HCT116 (cell line): ENCODE data around the gene JCHAIN. TPM values are rescaled to one million over a fixed set of nuclear protein-coding genes. Genes with fewer than 3 reads are reported as not detected.

Experiments used
- ATAC-seq: fragments of 200-7000 bp; cut with Tn5 transposase; 2 replicates; pipeline ENCODE4 v1.9.1; 2020; ENCODE audit warnings: mild to moderate bottlenecking, moderate library complexity
- BruUV-seq: library from RNA; stranded (reverse); fragments of 400-500 nt; replicated peaks from 2 replicates; lab custom pipeline; 2021; lab: Mats Ljungman, UMichigan
- CTCF ChIA-PET: fragments of 300-600 bp; sonication (Branson Sonifier 250); formaldehyde crosslinking; loops from one replicate; lab custom pipeline; 2021; ENCODE audit warnings: antibody characterized with exemption; lab: Charles Lee
- POLR2A ChIA-PET: fragments of 300-600, 350-600 bp; sonication (Branson Sonifier 250); formaldehyde crosslinking; loops from one replicate; lab custom pipeline; 2021; ENCODE audit warnings: antibody characterized with exemption; lab: Charles Lee
- RAD21 ChIA-PET, 2 experiments: fragments of 300-600 bp; sonication (Branson Sonifier 250); formaldehyde crosslinking; loops; one replicate each; lab custom pipeline; 2023; ENCODE audit warnings: low total read pairs in 2 of 2; ENCODE audit not compliant: uncharacterized antibody in 2 of 2, unreplicated experiment in 2 of 2, low non-redundant PET in 1 of 2; lab: Charles Lee
- DNase-seq: peaks from one replicate; pipeline ENCODE4 v3.0.0-alpha.2; 2010; ENCODE audit warnings: low read depth, low spot score
- H2AFZ ChIP-seq: fragments of 200-600 bp; shearing (Covaris generic), sonication (generic); 2 replicates; pipeline ENCODE4 v1.6.1; 2017; ENCODE audit warnings: low read depth, mixed run types, mixed read lengths, antibody characterized with exemption, low read length; ENCODE audit not compliant: poor library complexity, severe bottlenecking
- H3K27ac ChIP-seq: 2 replicates; pipeline ENCODE4 v1.5.1; 2012; ENCODE audit warnings: low read depth, low read length
- H3K27me3 ChIP-seq: fragments of 200-600 bp; sonication (generic); 2 replicates; pipeline ENCODE4 v1.6.1; 2016; ENCODE audit warnings: mixed run types, low read length, mixed read lengths; ENCODE audit not compliant: insufficient read depth
- H3K36me3 ChIP-seq, 2 experiments: fragments of 200-500 bp in 1 of 2; fragments of 200-600 bp in 1 of 2; sonication (Bioruptor generic) in 1 of 2; sonication (generic) in 1 of 2; 2 replicates each; pipeline versions ENCODE4 v1.5.1 to v1.6.1; 2014 to 2016; ENCODE audit warnings: low read length in 2 of 2, inconsistent platforms in 1 of 2, mixed read lengths in 1 of 2, mixed run types in 1 of 2; ENCODE audit not compliant: insufficient read depth in 2 of 2, control insufficient read depth in 1 of 2
- H3K4me1 ChIP-seq, 2 experiments: fragments of 200-600 bp in 1 of 2; sonication (generic) in 1 of 2; 2 replicates each; pipeline versions ENCODE4 v1.5.1 to v1.6.1; 2012 to 2017; ENCODE audit warnings: low read length in 2 of 2, inconsistent platforms in 1 of 2, mild to moderate bottlenecking in 1 of 2, mixed read lengths in 1 of 2, mixed run types in 1 of 2, moderate library complexity in 1 of 2; ENCODE audit not compliant: insufficient read depth in 2 of 2, control insufficient read depth in 1 of 2
- H3K4me2 ChIP-seq: fragments of 200-600 bp; sonication (generic); 2 replicates; pipeline ENCODE4 v1.6.1; 2017; ENCODE audit warnings: mixed run types, low read length, mixed read lengths
- H3K4me3 ChIP-seq, 2 experiments: fragments of 200-600 bp in 1 of 2; sonication (generic) in 1 of 2; replicated peaks in 1 of 2; 2 replicates each; pipeline ENCODE4 v1.5.1; 2011 to 2016; ENCODE audit warnings: low read length in 2 of 2, control low read depth in 1 of 2, low read depth in 1 of 2, mild to moderate bottlenecking in 1 of 2, mixed read lengths in 1 of 2, mixed run types in 1 of 2
- H3K79me2 ChIP-seq: fragments of 200-600 bp; sonication (generic); 2 replicates; pipeline ENCODE4 v1.6.1; 2017; ENCODE audit warnings: mild to moderate bottlenecking, mixed run types, low read length, moderate library complexity, mixed read lengths; ENCODE audit not compliant: insufficient read depth
- H3K9ac ChIP-seq: fragments of 200-600 bp; sonication (generic); 2 replicates; pipeline ENCODE4 v1.6.1; 2016; ENCODE audit warnings: low read length, mixed read lengths
- H3K9me2 ChIP-seq: fragments of 200-600 bp; sonication (generic), shearing (Covaris generic); 2 replicates; pipeline ENCODE4 v1.6.1; 2017; ENCODE audit warnings: mixed run types, mild to moderate bottlenecking, moderate library complexity; ENCODE audit not compliant: insufficient read depth
- H3K9me3 ChIP-seq, 2 experiments: fragments of 200-500 bp in 1 of 2; fragments of 200-600 bp in 1 of 2; sonication (Bioruptor generic) in 1 of 2; sonication (generic) in 1 of 2; 2 replicates each; pipeline ENCODE4 v1.6.1; 2014 to 2017; ENCODE audit warnings: low read length in 2 of 2, mixed read lengths in 2 of 2, inconsistent platforms in 1 of 2, low read depth in 1 of 2, mild to moderate bottlenecking in 1 of 2, mixed run types in 1 of 2, moderate library complexity in 1 of 2; ENCODE audit not compliant: control insufficient read depth in 1 of 2, insufficient read depth in 1 of 2
- H4K20me1 ChIP-seq: fragments of 200-600 bp; sonication (generic), shearing (Covaris generic); 2 replicates; pipeline ENCODE4 v1.6.1; 2017; ENCODE audit warnings: mixed run types, mild to moderate bottlenecking, moderate library complexity; ENCODE audit not compliant: insufficient read depth
- CBX3 ChIP-seq: IDR thresholded peaks from 2 replicates; pipeline ENCODE4 v1.6.1; 2012; ENCODE audit warnings: low read depth
- CEBPB ChIP-seq: IDR thresholded peaks from 2 replicates; pipeline ENCODE4 v1.6.1; 2012; ENCODE audit warnings: low read depth
- CTCF ChIP-seq, 3 experiments: fragments of 200-600 bp in 1 of 3; sonication (generic) in 1 of 3; IDR thresholded peaks in 2 of 3; conservative IDR thresholded peaks in 1 of 3; 2 replicates each; pipeline ENCODE4 v1.5.1; 2012 to 2017; ENCODE audit warnings: low read depth in 2 of 3, low read length in 2 of 3, antibody characterized with exemption in 1 of 3, borderline replicate concordance in 1 of 3, control low read depth in 1 of 3, mild to moderate bottlenecking in 1 of 3, mixed read lengths in 1 of 3, mixed run types in 1 of 3, moderate library complexity in 1 of 3; ENCODE audit not compliant: insufficient read depth in 1 of 3
- EZH2 ChIP-seq: fragments of 200-600 bp; sonication (generic); IDR thresholded peaks from 2 replicates; pipeline ENCODE4 v1.6.1; 2017; ENCODE audit warnings: antibody characterized with exemption, mixed run types
- EZH2phosphoT487 ChIP-seq: fragments of 200-600 bp; IDR thresholded peaks from 2 replicates; pipeline ENCODE4 v1.6.1; 2018; ENCODE audit warnings: antibody characterized with exemption, borderline replicate concordance
- FOSL1 ChIP-seq: IDR thresholded peaks from 2 replicates; pipeline ENCODE4 v1.6.1; 2012; ENCODE audit warnings: low read depth
- JUND ChIP-seq: IDR thresholded peaks from 2 replicates; pipeline ENCODE4 v1.6.1; 2012
- POLR2AphosphoS5 ChIP-seq: IDR thresholded peaks from 2 replicates; pipeline ENCODE4 v1.6.1; 2011; ENCODE audit warnings: mild to moderate bottlenecking, low read depth, low read length, moderate library complexity
- RAD21 ChIP-seq: IDR thresholded peaks from 2 replicates; pipeline ENCODE4 v1.6.1; 2012; ENCODE audit warnings: low read depth, mild to moderate bottlenecking
- SIN3A ChIP-seq: IDR thresholded peaks from 2 replicates; pipeline ENCODE4 v1.6.1; 2012; ENCODE audit warnings: low read depth
- SP1 ChIP-seq: IDR thresholded peaks from 2 replicates; pipeline ENCODE4 v1.6.1; 2012; ENCODE audit warnings: low read depth
- SRF ChIP-seq: IDR thresholded peaks from 2 replicates; pipeline ENCODE4 v1.6.1; 2012; ENCODE audit warnings: low read depth
- TCF7L2 ChIP-seq: IDR thresholded peaks from 2 replicates; pipeline ENCODE4 v1.7.0; 2011; ENCODE audit warnings: borderline replicate concordance, inconsistent platforms; ENCODE audit not compliant: insufficient read depth, insufficient read length; ENCODE audit errors: extremely low read depth
- YY1 ChIP-seq: IDR thresholded peaks from 2 replicates; pipeline ENCODE4 v1.6.1; 2011; ENCODE audit warnings: low read length, low read depth, moderate library complexity, mild to moderate bottlenecking; ENCODE audit not compliant: insufficient replicate concordance; ENCODE audit errors: extremely low read depth
- ZFX ChIP-seq: fragments of 450-650 bp; IDR thresholded peaks from 2 replicates; pipeline ENCODE4 v1.6.1; 2017
- ZNF274 ChIP-seq: fragments of 200-500 bp; sonication (Bioruptor generic); IDR thresholded peaks from 2 replicates; pipeline ENCODE4 v1.6.1; 2014; ENCODE audit warnings: mild to moderate bottlenecking, low read depth, low read length, inconsistent platforms
- intact Hi-C: fragments of 100-400 bp; cut with micrococcal nuclease; formaldehyde crosslinking; loops from 2 replicates; pipeline ENCODE4 v1.10.0; 2022
- total RNA-seq: library from RNA; stranded (reverse); gene quantifications from one replicate; pipeline ENCODE4 v1.2.1, GENCODE V29; 2021; ENCODE audit not compliant: unreplicated experiment
- TF ChIP-seq, protein P1 (sequence below): IDR thresholded peaks from 2 replicates; pipeline ENCODE4 v1.6.1; 2012
- TF ChIP-seq, protein P2 (sequence below): IDR thresholded peaks from 2 replicates; pipeline ENCODE4 v1.6.1; 2011; ENCODE audit warnings: mild to moderate bottlenecking, low read length, moderate library complexity; ENCODE audit not compliant: insufficient replicate concordance; ENCODE audit errors: extremely low read depth
- TF ChIP-seq, protein P3 (sequence below): IDR thresholded peaks from 2 replicates; pipeline ENCODE4 v1.6.1; 2012

The JCHAIN gene
- total RNA-seq, 1 experiment from 2014 or later, result 0.79 TPM

GRCh38 chr4:70660106-70660505 is 6.2 kb downstream of the JCHAIN start:
- no peaks in the 10 kb centered on the region for H3K79me2 ChIP-seq
- intact Hi-C loops, result no loop called here
- no peak overlapping the region for H3K4me3 ChIP-seq
- ChIA-PET POLR2A (no interaction called here), RAD21 (no interaction called here), CTCF (no interaction called here)
- H3K9ac ChIP-seq, result no peak overlapping the region
- H3K36me3 ChIP-seq, result no peaks in the 10 kb centered on the region
- no TSS peak for BruUV-seq
- no peaks in the 10 kb centered on the region for H3K27me3 ChIP-seq
- no peak overlapping the region for H3K27ac ChIP-seq
- no peaks in the 10 kb centered on the region for H3K9me3 ChIP-seq
- DNase-seq (no peak), ATAC-seq (no peak)
- TF ChIP-seq SP1, result no peak
- TF ChIP-seq, protein P1, sequence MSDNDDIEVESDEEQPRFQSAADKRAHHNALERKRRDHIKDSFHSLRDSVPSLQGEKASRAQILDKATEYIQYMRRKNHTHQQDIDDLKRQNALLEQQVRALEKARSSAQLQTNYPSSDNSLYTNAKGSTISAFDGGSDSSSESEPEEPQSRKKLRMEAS, result no peak
- no peak for TF ChIP-seq FOSL1
- no peak for TF ChIP-seq JUND
- TF ChIP-seq, protein P2, sequence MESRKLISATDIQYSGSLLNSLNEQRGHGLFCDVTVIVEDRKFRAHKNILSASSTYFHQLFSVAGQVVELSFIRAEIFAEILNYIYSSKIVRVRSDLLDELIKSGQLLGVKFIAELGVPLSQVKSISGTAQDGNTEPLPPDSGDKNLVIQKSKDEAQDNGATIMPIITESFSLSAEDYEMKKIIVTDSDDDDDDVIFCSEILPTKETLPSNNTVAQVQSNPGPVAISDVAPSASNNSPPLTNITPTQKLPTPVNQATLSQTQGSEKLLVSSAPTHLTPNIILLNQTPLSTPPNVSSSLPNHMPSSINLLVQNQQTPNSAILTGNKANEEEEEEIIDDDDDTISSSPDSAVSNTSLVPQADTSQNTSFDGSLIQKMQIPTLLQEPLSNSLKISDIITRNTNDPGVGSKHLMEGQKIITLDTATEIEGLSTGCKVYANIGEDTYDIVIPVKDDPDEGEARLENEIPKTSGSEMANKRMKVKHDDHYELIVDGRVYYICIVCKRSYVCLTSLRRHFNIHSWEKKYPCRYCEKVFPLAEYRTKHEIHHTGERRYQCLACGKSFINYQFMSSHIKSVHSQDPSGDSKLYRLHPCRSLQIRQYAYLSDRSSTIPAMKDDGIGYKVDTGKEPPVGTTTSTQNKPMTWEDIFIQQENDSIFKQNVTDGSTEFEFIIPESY, result no peak
- TF ChIP-seq YY1, result no peak
- TF ChIP-seq SRF, result no peak
- no peak for TF ChIP-seq CTCF (IDR thresholded peaks at IDR 0.05 in 2 of 3, conservative IDR thresholded peaks at IDR 0.05 in 1 of 3; ENCODE audit: borderline replicate concordance in 1 of 3, insufficient read depth in 1 of 3, low read depth in 2 of 3, low read length in 2 of 3)
- no peak for TF ChIP-seq POLR2AphosphoS5
- no peak for TF ChIP-seq TCF7L2
- no peak for TF ChIP-seq CEBPB
- no peak for TF ChIP-seq EZH2
- no peak for TF ChIP-seq ZFX
- no peak for TF ChIP-seq SIN3A
- TF ChIP-seq, protein P3, sequence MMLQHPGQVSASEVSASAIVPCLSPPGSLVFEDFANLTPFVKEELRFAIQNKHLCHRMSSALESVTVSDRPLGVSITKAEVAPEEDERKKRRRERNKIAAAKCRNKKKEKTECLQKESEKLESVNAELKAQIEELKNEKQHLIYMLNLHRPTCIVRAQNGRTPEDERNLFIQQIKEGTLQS, result no peak
- no peak for TF ChIP-seq CBX3
- no peak for TF ChIP-seq RAD21
- TF ChIP-seq ZNF274, result no peak
- no peak for TF ChIP-seq EZH2phosphoT487
- H4K20me1 ChIP-seq, result no peaks in the 10 kb centered on the region
- no peak overlapping the region for H2AFZ ChIP-seq
- H3K4me1 ChIP-seq, result no peaks in the 10 kb centered on the region
- no peak overlapping the region for H3K4me2 ChIP-seq
- H3K9me2 ChIP-seq, result no peaks in the 10 kb centered on the region
